ENCODE results near the gene KSR2.
"Not testable (repeated sequence)": the region's sequence is repeated elsewhere in the genome, so short reads cannot be mapped to it uniquely, and the experiment has no call there.

Gene KSR2

GRCh38 chr12:117742721-117743120 is 226.1 kb downstream of the KSR2 start:
- no peak for DNase-seq

- no peak for DNase-seq
Measured at GRCh38 chr12:117738233-117738632, 230.6 kb downstream of the KSR2 start.

DNA sequence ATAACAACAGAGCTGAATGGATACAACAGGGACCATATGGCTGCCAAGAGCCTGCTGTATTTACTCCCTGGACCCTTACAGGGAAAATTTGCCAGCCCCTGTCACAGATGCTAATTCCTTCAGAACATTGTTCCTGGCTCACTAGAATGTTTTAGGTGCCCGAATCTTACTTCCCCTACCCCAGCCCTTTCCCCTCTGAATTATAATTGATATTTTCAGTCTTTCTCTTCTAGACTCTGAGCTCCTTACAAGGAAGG is 235.3 kb downstream of the KSR2 start:
- no peak for DNase-seq

GRCh38 chr12:117732761-117733548 is 235.8 kb downstream of the KSR2 start:
- no peak for DNase-seq

DNA sequence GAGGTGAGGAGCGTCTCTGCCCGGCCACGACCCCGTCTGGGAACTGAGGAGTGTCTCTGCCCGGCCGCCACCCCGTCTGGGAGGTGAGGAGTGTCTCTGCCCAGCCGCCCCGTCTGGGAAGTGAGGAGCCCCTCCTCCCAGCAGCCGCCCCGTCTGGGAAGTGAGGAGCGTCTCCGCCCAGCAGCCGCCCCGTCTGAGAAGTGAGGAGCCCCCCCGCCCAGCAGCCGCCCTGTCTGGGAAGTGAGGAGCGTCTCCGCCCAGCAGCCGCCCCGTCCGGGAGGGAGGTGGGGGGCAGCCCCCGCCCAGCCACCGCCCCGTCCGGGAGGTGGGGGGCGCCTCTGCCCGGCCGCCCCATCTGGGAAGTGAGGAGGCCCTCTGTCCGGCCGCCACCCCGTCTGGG is 237.7 kb downstream of the KSR2 start:
- DNase-seq, result not testable (repeated sequence)

DNA sequence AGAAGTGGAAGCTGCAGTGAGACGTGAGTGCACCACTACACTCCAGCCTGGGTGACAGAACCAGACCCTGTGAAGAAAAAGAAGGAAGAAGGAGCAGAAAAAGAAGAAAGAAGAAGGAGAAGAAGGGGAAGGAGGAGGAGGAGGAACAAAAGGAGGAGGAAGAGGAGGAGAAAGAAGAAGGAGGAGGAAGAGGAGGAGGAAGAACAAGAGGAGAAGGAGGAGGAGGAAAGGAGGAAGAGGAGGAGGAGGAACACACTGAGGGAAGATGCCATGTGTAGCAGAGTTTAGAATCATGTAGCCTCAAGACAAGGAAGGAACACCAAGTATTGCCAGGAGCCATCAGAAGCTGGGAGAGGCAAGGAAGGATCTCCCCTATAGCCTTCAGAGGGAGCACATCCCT is 241.5 kb downstream of the KSR2 start:
- no peak for DNase-seq

DNA sequence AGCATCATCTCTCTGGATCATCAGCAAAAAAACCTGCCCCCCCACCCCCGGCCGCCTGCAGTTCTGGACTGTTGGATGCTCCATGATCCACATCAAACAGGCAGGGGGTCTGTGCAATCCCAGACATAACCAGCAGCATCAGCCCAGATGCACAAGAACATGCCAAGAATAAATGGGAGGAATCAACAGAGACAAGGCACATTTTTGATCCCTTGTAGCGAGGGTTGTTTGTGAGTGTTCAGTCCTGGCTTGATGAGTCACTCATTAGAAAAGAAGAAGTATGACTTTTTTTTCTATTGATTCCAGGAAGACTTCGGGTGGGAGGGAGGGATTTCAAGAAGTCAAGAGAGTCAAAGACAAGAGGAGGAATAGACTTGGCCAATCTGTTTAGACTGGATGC is 244.2 kb downstream of the KSR2 start:
- no peak for DNase-seq

GRCh38 chr12:117718559-117718958 is 250.2 kb downstream of the KSR2 start:
- DNase-seq, result no peak

- DNase-seq, result no peak
Measured at GRCh38 chr12:117718141-117718540, 250.6 kb downstream of the KSR2 start.

DNA sequence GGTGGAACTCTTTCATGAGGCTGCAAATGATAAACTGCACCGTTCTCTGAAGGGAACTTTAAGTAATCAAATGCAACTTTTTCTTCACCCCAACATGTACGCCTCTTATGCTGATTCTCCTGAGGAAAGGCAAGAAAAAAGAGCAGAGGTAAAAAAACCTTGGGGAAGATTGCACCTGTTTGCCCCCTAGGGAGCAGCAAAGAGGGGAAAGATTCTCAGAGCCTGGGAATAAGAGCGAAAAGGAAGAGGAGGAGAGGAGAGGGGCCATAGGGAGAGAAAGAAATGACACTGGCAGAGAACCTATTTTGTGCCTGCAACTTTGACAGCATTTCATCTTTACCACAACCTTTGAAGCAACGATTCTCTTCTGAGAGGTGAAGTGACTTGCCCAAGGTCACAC is 254.6 kb downstream of the KSR2 start:
- DNase-seq, result no peak

DNA sequence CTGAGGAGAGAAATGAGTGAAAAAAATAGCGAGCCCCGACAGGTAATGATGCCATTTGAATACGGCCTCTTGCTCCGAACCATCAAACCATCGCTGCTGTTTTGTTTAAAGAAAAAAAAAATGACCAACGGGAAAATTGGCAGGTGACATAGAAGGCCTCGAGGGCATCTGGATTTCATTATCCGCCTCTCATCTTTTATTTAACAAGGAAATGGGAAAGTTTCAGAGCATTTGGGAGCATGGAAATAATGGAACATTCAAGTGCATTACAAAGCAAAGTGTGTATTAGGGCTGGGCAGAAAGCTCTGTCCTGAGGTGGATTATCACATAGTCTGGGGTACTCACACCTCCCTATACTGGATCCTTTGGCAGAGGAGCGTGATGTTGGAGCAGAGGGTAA is 258.7 kb downstream of the KSR2 start:
- peak; percentile 15 for DNase-seq

GRCh38 chr12:117707861-117708260 is 260.9 kb downstream of the KSR2 start:
- no peak for DNase-seq

DNA sequence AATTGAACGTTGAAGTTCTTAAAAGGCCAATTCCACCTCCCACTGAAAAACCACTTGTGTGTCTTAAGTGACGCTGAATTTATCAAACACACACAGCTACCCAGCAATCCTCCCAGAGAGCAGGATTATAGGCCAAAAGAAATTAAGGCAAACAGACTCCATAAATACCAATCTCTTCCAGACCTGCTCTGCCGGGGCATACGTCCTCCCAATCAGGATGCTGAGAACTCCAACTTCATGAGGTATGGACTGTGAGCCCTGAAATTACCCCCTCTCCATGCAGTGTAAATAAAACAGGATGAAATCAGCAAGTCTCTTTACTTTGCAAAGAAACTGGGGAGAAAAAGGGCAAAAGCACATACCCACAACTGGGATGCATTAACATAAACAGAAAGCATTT is 265.2 kb downstream of the KSR2 start:
- no peak for DNase-seq

DNA sequence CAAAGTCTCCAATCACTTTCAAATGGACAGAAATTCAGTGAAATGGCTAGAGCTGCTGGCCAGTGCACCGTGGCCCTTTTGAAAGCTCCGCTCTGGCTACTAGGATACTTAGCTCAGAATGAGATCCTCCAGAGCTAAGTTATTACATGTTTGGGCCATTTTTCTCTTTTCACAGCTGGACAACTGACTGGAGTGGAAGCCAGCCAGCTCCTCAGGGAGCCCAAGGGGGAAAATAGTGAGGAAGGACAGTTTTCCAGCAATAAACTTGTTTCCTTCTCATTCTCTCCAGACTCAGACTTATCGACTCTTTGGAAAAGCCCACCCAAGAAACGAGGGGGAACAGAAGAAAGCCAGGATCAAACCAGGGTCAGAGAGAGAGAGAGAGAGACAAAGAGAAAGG is 266.0 kb downstream of the KSR2 start:
- DNase-seq, result no peak

- no peak for DNase-seq
Measured at GRCh38 chr12:117699575-117699974, 269.2 kb downstream of the KSR2 start.

DNA sequence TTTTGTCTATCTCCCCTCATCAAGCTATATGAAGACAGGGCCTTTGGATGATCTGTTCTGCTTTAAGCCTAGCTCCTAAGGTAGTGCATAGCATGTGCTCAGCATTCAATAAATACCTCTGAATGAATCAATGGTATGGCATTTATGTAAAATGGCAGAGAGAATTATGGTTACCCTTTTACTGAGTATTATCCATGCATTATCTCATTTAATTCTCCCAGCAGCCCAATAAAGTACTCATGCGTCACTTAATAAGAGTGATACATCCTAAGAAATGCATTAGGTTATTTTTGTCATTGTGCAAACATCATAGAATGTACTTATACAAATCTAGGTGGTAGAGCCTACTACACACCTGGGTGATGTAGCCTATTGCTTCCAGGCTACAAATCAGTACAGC is 269.7 kb downstream of the KSR2 start:
- DNase-seq, result no peak

DNA sequence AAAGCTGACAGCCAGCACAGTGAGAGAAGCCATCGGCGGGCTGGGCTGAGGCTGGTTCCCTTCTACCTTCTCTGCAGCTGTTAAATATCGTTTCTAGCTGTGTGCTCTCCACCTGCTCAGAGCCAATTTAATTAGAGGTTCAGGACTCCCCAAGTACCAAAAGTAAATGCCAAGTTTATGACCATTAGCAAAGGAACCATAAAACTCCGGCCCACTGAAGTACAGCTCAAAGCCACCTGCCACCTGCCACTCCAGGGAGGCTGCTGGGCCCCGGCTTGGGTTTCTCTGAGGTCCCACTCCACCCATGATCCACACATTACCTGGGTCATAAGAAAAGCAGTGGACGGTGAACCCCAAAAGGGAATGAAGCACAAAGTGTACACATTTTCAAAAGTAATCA is 272.8 kb downstream of the KSR2 start:
- no peak for DNase-seq

GRCh38 chr12:117692512-117692911 is 276.3 kb downstream of the KSR2 start:
- no peak for DNase-seq

DNA sequence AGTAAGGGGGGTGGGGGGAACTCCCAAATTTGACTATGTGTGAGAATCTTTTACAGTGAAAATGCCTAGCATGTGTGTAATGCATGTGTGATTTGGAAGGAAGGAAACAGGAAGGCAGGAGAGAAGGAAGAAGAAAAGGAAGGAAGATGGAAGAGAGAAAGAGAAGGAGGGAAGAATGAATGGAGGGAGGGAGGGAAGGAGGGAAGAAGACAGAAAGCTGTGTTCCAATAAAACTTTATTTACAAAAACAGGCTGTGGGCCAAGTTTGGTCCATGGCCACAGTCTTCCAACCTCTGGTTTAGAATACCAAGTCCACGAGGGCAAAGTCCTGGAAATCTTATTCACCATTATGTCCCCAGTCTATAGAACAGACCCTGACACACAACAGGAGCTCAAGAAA is 278.9 kb downstream of the KSR2 start:
- DNase-seq, result no peak

- DNase-seq, result no peak
Measured at GRCh38 chr12:117688446-117688845, 280.3 kb downstream of the KSR2 start.

DNA sequence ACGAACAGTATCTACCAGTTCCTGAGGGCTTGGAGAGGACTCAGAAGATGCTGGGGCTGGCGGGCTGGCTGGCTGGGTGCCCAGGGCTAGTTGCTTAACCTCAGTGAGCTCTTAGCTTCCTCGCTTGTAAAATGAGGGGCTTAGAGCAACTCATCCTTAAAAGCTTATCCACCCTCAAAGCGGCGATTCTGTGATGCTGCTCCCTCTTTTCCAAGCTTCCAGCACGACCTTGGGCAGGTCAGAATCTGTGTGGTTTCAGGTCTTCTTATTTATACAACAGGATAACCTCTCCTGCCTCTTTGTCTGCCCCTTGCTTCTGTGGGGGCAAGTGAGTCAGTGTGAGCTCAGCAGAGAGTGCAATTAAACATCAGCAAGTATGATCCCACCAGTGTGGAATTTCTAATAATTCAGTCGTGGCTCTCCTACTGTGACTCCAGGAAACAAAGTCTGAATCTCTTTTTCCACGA is 281.8 kb downstream of the KSR2 start:
- peak; percentile 53 for DNase-seq

- DNase-seq, result no peak
Measured at GRCh38 chr12:117686210-117686609, 282.6 kb downstream of the KSR2 start.

- peak; percentile 41 for DNase-seq
Measured at GRCh38 chr12:117685110-117685926, 283.5 kb downstream of the KSR2 start.

DNA sequence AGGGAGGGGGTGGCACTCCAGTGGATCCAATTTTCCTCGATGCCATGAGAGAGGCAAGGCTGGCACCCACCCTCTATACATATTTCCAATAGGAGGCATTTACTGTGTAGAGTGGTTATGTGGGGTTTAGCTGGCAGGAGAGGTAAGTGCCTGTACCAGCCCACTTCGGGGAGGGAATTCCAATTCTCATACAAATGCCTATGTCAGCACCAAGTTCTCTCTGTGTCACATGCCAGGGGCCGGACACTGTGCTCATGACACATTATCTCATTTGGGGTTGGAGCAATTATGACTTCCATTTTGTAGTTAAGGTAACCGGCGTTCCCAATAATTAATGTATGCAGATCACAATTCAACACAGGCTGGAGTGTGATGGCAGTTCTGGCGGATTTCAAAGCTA is 284.3 kb downstream of the KSR2 start:
- DNase-seq, result no peak

DNA sequence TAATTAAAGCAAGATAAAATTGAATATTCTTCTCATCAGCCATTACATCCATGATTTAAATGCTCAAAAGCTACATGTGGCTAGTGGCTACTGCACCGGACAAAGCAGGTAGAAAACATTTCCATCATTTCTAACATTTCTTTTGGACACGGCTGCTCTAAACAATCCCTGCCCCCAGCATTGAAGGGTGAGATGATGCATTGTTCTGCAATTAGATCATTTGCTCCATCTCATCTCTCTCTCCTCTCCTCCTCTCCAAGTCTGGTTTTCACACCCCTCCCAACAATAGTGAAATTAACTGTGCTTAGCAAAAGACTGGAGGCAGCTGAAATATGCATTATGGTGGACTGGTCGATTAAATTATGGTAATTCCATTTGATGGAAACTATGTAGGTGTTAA is 288.5 kb downstream of the KSR2 start:
- peak; percentile 32 for DNase-seq

Measured in eye (tissue), 1 donor.